Measurements from ENCODE around the gene ATXN10. TPM values are rescaled to one million over a fixed set of nuclear protein-coding genes. Genes with fewer than 3 reads are reported as not detected.

ATXN10 gene
- total and polyA plus RNA-seq, 2 of the 13 experiments (the other 11 are each of a cell fraction or from before 2014, with no cell fraction given): 60.1 to 194 TPM

DNA sequence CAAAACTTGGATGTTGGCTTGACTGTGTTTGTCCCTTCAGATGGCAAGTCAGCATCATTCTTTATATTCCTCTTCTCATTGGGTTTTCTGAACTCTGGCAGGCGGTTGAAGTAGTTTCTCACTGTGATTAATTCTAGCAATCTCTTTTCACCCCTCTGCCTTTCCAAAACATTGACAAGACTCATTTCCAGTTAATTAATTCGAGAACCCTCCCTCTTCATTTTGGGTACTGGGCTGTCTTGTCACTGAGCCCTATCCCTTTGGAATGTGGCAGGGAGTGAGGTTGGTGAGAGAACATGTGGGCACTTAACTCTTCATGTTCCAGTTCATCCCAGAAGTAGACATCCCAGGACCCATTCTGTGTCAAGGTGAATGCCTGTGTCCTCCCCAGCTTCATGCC, 172.4 kb downstream of the ATXN10 start:
- ChIA-PET POLR2A (no interaction called here), CTCF (ENCODE audit: low intra/inter-chr PET ratio, low total read pairs) (no interaction called here)
- TF ChIP-seq, protein P1, sequence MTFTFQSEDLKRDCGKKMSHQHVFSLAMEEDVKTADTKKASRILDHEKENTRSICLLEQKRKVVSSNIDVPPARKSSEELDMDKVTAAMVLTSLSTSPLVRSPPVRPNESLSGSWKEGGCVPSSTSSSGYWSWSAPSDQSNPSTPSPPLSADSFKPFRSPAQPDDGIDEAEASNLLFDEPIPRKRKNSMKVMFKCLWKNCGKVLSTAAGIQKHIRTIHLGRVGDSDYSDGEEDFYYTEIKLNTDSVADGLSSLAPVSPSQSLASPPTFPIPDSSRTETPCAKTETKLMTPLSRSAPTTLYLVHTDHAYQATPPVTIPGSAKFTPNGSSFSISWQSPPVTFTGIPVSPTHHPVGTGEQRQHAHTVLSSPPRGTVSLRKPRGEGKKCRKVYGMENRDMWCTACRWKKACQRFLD (CRISPR knock-in tag; IDR thresholded peaks at IDR 0.05; ENCODE audit: borderline replicate concordance): no peak
- TF ChIP-seq ZNF263 (CRISPR knock-in tag; IDR thresholded peaks at IDR 0.05) (no peak), ZNF746 (CRISPR knock-in tag; IDR thresholded peaks at IDR 0.05) (no peak), ZNF713 (CRISPR knock-in tag; IDR thresholded peaks at IDR 0.05) (no peak), NAIF1 (CRISPR knock-in tag; IDR thresholded peaks at IDR 0.05; ENCODE audit: borderline replicate concordance) (no peak), MBNL3 (CRISPR knock-in tag; conservative IDR thresholded peaks at IDR 0.05) (no peak), ZNF549 (CRISPR knock-in tag; IDR thresholded peaks at IDR 0.05) (no peak), ZC3H13 (CRISPR knock-in tag; IDR thresholded peaks at IDR 0.05) (no peak), MYC (CRISPR knock-in tag; IDR thresholded peaks at IDR 0.05; ENCODE audit: borderline replicate concordance) (no peak), XRCC5 (optimal IDR thresholded peaks at IDR 0.05; ENCODE audit: low read length) (no peak), EP300 (IDR thresholded peaks at IDR 0.05; ENCODE audit: low read depth in 2 of 2, low read length in 2 of 2) (no peak), EP300 (CRISPR knock-in tag; IDR thresholded peaks at IDR 0.05; ENCODE audit: borderline replicate concordance) (no peak)
- TF ChIP-seq, protein P2, sequence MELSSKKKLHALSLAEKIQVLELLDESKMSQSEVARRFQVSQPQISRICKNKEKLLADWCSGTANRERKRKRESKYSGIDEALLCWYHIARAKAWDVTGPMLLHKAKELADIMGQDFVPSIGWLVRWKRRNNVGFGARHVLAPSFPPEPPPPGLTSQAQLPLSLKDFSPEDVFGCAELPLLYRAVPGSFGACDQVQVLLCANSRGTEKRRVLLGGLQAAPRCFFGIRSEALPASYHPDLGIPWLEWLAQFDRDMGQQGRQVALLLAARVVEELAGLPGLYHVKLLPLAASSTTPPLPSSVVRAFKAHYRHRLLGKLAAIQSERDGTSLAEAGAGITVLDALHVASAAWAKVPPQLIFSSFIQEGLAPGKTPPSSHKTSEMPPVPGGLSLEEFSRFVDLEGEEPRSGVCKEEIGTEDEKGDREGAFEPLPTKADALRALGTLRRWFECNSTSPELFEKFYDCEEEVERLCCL (CRISPR knock-in tag; IDR thresholded peaks at IDR 0.05; ENCODE audit: borderline replicate concordance): no peak
- H3K4me3 ChIP-seq (replicated peaks in 1 of 3; ENCODE audit: insufficient read depth in 1 of 3, low read depth in 2 of 3, low read length in 3 of 3): no peak overlapping the region
- no peak overlapping the region for H3K4me2 ChIP-seq (ENCODE audit: low read depth, low read length)
- no peak for FAIRE-seq
- H2AFZ ChIP-seq (ENCODE audit: low read length): no peak overlapping the region
- WGBS (ENCODE audit: low lambda C conversion rate): 100% methylated on average over 2 of the region's 2 CpGs
- no peaks in the 10 kb centered on the region for H3K79me2 ChIP-seq (ENCODE audit: insufficient read depth, low read length)
- in situ Hi-C loops (cut with HindIII; ENCODE audit: extremely low pct_ligation_motif_present, low pct_unique_long_range_greater_than_20kb): loop anchor here (10.0 kb wide), 1 partner anchor 199 kb away; no protein-coding TSS in a partner anchor
- intact Hi-C loops (cut with micrococcal nuclease; ENCODE audit: unreplicated experiment): no loop called here
- no peak overlapping the region for H3K9ac ChIP-seq (ENCODE audit: insufficient read depth, low read depth, low read length)
- H4K20me1 ChIP-seq (ENCODE audit: insufficient read depth, low read length): no peaks in the 10 kb centered on the region
- no peaks in the 10 kb centered on the region for H3K4me1 ChIP-seq (ENCODE audit: insufficient read depth, low read length)
- no peak overlapping the region for H3K27ac ChIP-seq (ENCODE audit: extremely low read length, insufficient read depth, low read length)
- ATAC-seq: no peak
- no peak for DNase-seq (ENCODE audit: low spot score)
- H3K27me3 ChIP-seq (ENCODE audit: control insufficient read depth in 1 of 2, insufficient read depth in 2 of 2, low read length in 2 of 2): no peaks in the 10 kb centered on the region
- peaks cover 10 to 48% of the 10 kb centered on the region in 2 experiments for H3K36me3 ChIP-seq (replicated peaks in 1 of 2; ENCODE audit: control insufficient read depth in 1 of 2, insufficient read depth in 2 of 2, low read length in 2 of 2)
- no TSS peak for BruUV-seq (replicated peaks)
- H3K9me3 ChIP-seq (ENCODE audit: low read length): no peaks in the 10 kb centered on the region

Data from HepG2 (cell line).